ACC112 (cell line): ENCODE data around the gene RPA1.

ENCODE experiments used
- H2AFZ ChIP-seq: fragments of 200-600 bp; sonication (generic); one replicate; pipeline ENCODE4 v1.6.0; 2017; ENCODE audit warnings: antibody characterized with exemption, low read length; ENCODE audit not compliant: unreplicated experiment
- H3K27ac ChIP-seq: fragments of 200-600 bp; sonication (generic); 2 replicates; pipeline ENCODE4 v1.5.1; 2014; ENCODE audit warnings: low read depth, mild to moderate bottlenecking, antibody characterized with exemption, low read length, moderate library complexity
- H3K27me3 ChIP-seq: fragments of 200-600 bp; sonication (generic); 2 replicates; pipeline ENCODE4 v1.6.1; 2014; ENCODE audit warnings: mild to moderate bottlenecking, antibody characterized with exemption, low read length, moderate library complexity, mixed read lengths; ENCODE audit not compliant: insufficient read depth
- H3K36me3 ChIP-seq: fragments of 200-600 bp; sonication (generic); 2 replicates; pipeline ENCODE4 v1.6.1; 2016; ENCODE audit warnings: mild to moderate bottlenecking, antibody characterized with exemption, low read length, moderate library complexity, mixed read lengths; ENCODE audit not compliant: insufficient read depth
- H3K4me1 ChIP-seq: fragments of 200-600 bp; sonication (generic); one replicate; pipeline ENCODE4 v1.6.1; 2016; ENCODE audit warnings: low read length, mixed read lengths; ENCODE audit not compliant: insufficient read depth, unreplicated experiment, control insufficient read depth
- H3K4me3 ChIP-seq: fragments of 200-600 bp; sonication (generic); 2 replicates; pipeline ENCODE4 v1.5.1; 2014; ENCODE audit warnings: mild to moderate bottlenecking, low read depth, low read length
- H3K79me2 ChIP-seq: fragments of 200-600 bp; sonication (generic); one replicate; pipeline ENCODE4 v1.6.0; 2016; ENCODE audit warnings: low read length; ENCODE audit not compliant: control insufficient read depth, unreplicated experiment, insufficient read depth

RPA1 gene

DNA sequence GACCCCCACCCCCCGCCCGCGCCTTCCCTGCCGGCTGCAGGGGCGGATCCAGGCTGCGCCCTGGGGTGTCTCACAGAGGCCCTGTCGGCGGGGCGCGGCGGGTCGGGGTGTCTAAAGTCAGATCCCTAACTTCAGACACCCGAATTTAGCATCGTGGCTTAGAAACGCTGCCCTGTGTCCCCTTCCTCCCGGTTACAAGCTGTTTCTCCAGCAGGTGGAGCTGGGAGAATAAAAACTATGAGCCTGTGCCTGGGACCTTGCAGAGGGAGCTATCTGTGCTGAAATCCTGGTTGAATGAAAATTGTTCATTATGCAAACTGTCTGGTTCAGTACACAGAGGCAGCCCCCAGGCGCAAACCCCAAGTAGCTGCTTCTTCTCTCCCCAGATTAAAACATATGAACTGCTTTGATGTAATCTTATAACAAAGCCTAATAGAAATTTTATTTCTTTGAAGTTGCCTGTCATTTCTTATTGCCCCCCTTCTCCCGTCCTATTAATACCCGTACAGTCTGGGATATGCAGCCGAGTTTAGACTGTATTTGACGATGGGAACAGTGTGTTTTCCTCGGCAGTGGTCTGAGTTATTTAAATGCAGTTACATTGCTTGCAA lies 79.0 kb downstream of the RPA1 start:
- Histone ChIP-seq H2AFZ (peak overlapping the region; percentile 50), H3K4me3 (peak overlapping the region; percentile 68), H3K36me3 (no peaks in the 10 kb centered on the region), H3K79me2 (no peaks in the 10 kb centered on the region), H3K27ac (no peak overlapping the region), H3K4me1 (peaks cover 7% of the 10 kb centered on the region), H3K27me3 (peaks cover 80% of the 10 kb centered on the region)

GRCh38 chr17:1909985-1910384 lies 80.2 kb downstream of the RPA1 start:
- peaks cover 7% of the 10 kb centered on the region for H3K4me1 ChIP-seq
- H3K4me3 ChIP-seq = no peak overlapping the region
- H3K79me2 ChIP-seq = no peaks in the 10 kb centered on the region
- peaks cover 82% of the 10 kb centered on the region for H3K27me3 ChIP-seq
- H3K36me3 ChIP-seq = no peaks in the 10 kb centered on the region
- H2AFZ ChIP-seq = no peak overlapping the region
- no peak overlapping the region for H3K27ac ChIP-seq

DNA sequence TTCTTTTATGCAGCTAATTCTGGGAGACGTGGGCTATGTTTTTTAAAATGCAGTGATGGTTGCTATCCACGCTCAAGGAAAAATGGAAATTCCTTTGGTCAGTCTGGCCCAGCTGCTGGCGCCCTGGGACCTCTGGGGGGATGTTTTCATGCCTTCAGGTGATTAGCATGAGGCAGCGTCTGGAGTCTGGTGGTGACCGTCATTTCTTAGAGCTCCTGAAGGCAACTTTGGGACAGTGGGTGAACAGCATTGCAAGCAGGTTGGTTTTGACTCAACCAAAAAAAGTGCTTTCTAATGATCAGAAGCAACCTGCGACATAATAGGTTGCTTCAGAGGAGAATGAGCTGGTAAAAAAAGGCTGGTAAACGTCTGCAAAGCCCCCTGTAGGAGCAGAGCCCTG lies 82.3 kb downstream of the RPA1 start:
- H3K79me2 ChIP-seq = no peaks in the 10 kb centered on the region
- H3K27ac ChIP-seq = no peak overlapping the region
- H3K27me3 ChIP-seq = peaks cover 82% of the 10 kb centered on the region
- no peak overlapping the region for H2AFZ ChIP-seq
- peaks cover 7% of the 10 kb centered on the region for H3K4me1 ChIP-seq
- no peak overlapping the region for H3K4me3 ChIP-seq
- H3K36me3 ChIP-seq = no peaks in the 10 kb centered on the region

GRCh38 chr17:1913702-1914101 lies 83.9 kb downstream of the RPA1 start:
- no peak overlapping the region for H3K27ac ChIP-seq
- no peaks in the 10 kb centered on the region for H3K4me1 ChIP-seq
- H3K4me3 ChIP-seq = no peak overlapping the region
- H2AFZ ChIP-seq = no peak overlapping the region
- no peaks in the 10 kb centered on the region for H3K36me3 ChIP-seq
- peaks cover 67% of the 10 kb centered on the region for H3K27me3 ChIP-seq
- H3K79me2 ChIP-seq = no peaks in the 10 kb centered on the region

GRCh38 chr17:1914661-1915083 lies 84.9 kb downstream of the RPA1 start:
- H3K27ac ChIP-seq = no peak overlapping the region
- no peaks in the 10 kb centered on the region for H3K4me1 ChIP-seq
- no peaks in the 10 kb centered on the region for H3K36me3 ChIP-seq
- H3K4me3 ChIP-seq = no peak overlapping the region
- H3K27me3 ChIP-seq = peaks cover 60% of the 10 kb centered on the region
- H3K79me2 ChIP-seq = no peaks in the 10 kb centered on the region
- H2AFZ ChIP-seq = no peak overlapping the region

GRCh38 chr17:1915889-1916288 lies 86.1 kb downstream of the RPA1 start:
- Histone ChIP-seq H2AFZ (no peak overlapping the region), H3K4me3 (no peak overlapping the region), H3K27me3 (peaks cover 53% of the 10 kb centered on the region)

GRCh38 chr17:1916316-1916715 lies 86.5 kb downstream of the RPA1 start:
- peaks cover 51% of the 10 kb centered on the region for H3K27me3 ChIP-seq
- H3K4me1 ChIP-seq = no peaks in the 10 kb centered on the region
- no peak overlapping the region for H2AFZ ChIP-seq
- H3K27ac ChIP-seq = no peak overlapping the region
- H3K36me3 ChIP-seq = no peaks in the 10 kb centered on the region
- H3K4me3 ChIP-seq = no peak overlapping the region
- H3K79me2 ChIP-seq = no peaks in the 10 kb centered on the region

More at GRCh38 chr17:1915889-1916288, 86.1 kb downstream of the RPA1 start:
- H3K36me3 ChIP-seq = no peaks in the 10 kb centered on the region
- no peaks in the 10 kb centered on the region for H3K79me2 ChIP-seq
- H3K4me1 ChIP-seq = no peaks in the 10 kb centered on the region
- no peak overlapping the region for H3K27ac ChIP-seq

DNA sequence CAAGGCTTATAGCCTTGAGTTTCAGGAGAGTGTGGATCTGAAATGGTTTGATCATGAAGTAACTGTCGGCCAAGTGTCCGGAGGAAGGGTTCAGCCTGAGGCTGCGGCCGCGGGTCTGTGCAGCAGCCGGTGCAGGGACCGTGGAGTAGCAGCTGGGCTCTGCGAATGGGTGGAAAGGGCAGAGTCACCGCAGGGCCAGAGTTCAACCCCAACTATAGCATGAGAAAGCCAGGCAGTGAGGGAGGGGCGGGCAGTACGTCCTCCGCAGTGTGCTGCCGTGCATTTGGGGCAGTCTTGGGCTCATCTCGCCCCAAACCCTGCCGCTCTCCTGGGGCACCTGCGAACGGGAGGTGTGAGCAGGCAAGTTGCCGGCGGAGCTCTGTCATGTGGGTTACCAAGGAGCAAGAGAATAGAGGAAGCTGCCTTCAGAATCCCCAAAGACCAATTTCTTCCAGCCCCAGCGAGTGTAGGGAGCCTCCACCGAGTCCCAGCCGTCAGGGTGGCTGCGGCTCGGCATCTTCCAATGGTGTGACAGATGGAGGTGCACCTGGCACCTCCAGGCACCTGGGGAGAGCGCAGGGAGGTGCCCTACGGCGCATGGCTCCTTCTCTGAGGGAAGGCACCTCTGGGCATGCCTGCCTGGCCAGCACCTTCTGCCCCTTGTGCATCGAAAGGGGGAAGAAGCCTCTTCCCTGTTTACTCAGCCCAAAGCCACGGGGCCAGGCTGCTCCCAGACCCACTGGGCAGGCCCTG lies 87.3 kb downstream of the RPA1 start:
- H2AFZ ChIP-seq = no peak overlapping the region
- no peak overlapping the region for H3K27ac ChIP-seq

DNA sequence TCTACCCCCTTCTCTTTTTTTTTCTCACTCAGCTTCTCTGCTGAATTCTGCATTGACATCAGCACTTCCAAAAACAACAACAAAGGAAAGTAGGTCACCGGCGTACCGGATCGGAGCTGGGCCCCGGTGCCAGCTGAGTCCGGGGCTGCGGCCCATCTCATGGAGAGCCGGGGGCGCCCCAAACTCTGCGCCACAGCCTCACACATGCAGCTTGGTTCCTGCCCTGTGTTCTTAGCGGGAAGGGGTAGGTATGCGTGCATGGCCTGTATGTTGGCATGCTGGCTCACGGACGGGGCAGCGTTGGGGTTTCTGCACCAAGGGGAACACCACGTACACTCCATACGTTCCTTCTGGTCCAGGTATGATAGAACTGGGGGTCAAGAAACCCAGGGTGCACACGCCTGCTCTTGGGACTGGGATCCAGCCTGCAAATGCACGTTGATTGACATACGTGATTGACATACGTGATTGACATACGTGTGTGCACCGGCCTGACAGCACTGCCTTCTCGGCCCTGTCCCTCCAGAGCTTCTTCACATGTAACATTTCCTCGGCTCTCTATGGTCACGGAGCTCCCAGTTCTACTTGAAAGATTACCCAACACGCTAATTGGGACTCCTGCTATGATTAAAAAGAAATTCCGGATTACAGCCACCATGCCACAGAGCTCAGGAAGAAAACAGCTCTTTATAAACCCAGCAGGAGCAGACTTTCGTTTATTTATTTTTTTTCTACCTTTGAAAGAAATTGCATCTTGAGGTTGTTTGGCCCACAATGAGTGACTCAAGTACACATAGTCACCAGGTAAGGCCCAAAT lies 88.7 kb downstream of the RPA1 start:
- no peak overlapping the region for H2AFZ ChIP-seq
- peaks cover 30% of the 10 kb centered on the region for H3K27me3 ChIP-seq
- H3K36me3 ChIP-seq = no peaks in the 10 kb centered on the region
- no peaks in the 10 kb centered on the region for H3K79me2 ChIP-seq
- H3K27ac ChIP-seq = no peak overlapping the region
- H3K4me1 ChIP-seq = no peaks in the 10 kb centered on the region
- no peak overlapping the region for H3K4me3 ChIP-seq

More for the DNA sequence above, 87.3 kb downstream of the RPA1 start:
- H3K4me1 ChIP-seq = no peaks in the 10 kb centered on the region
- no peaks in the 10 kb centered on the region for H3K36me3 ChIP-seq
- peaks cover 43% of the 10 kb centered on the region for H3K27me3 ChIP-seq
- no peaks in the 10 kb centered on the region for H3K79me2 ChIP-seq
- H3K4me3 ChIP-seq = no peak overlapping the region

DNA sequence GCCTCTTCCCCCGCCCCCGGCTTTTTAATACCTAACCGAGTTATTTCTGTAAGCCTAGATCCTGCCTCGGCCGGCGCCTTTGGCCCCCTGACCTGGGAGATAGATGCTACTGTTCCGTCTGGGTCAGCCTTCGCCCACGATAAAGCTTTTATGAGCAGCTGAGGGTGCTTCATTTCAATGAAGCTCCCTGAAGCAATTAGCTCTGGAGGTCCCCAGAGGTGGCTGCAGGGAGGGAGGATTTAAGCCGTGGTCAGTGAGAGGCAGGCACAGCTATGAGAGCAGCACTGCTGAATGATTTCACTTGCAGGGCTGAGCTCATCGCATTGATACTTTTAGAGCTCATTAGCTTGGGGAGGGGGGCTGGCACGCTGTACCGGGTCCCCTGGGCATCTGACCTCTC lies 89.4 kb downstream of the RPA1 start:
- no peaks in the 10 kb centered on the region for H3K4me1 ChIP-seq
- no peak overlapping the region for H3K27ac ChIP-seq
- no peaks in the 10 kb centered on the region for H3K36me3 ChIP-seq
- H2AFZ ChIP-seq = no peak overlapping the region
- H3K79me2 ChIP-seq = no peaks in the 10 kb centered on the region
- no peak overlapping the region for H3K4me3 ChIP-seq
- peaks cover 24% of the 10 kb centered on the region for H3K27me3 ChIP-seq
